Spinal cord (tissue), 10 donors: ENCODE results near the gene PRSS27. TPM values are rescaled to one million over a fixed set of nuclear protein-coding genes. Genes with fewer than 3 reads are reported as not detected.
"Not testable (repeated sequence)": the region's sequence is repeated elsewhere in the genome, so short reads cannot be mapped to it uniquely, and the experiment has no call there.

Experiments
- DNase-seq, 6 donors: peaks; one replicate each; pipeline versions ENCODE4 v3.0.0 to v3.0.0-alpha.2; 2013 to 2015; ENCODE audit warnings: low spot score in 6 of 6, low read depth in 4 of 6
- H3K27ac ChIP-seq: one replicate; pipeline ENCODE4 v1.5.1; 2013; ENCODE audit warnings: low read depth, low read length, control low read depth
- H3K27me3 ChIP-seq: one replicate; pipeline ENCODE4 v1.6.1; 2013; ENCODE audit warnings: low read length; ENCODE audit not compliant: control insufficient read depth, insufficient read depth
- H3K36me3 ChIP-seq: one replicate; pipeline ENCODE4 v1.6.1; 2013; ENCODE audit warnings: low read length; ENCODE audit not compliant: control insufficient read depth, insufficient read depth
- H3K4me1 ChIP-seq: one replicate; pipeline ENCODE4 v1.6.1; 2013; ENCODE audit warnings: low read length; ENCODE audit not compliant: control insufficient read depth, insufficient read depth
- H3K4me3 ChIP-seq: one replicate; pipeline ENCODE4 v1.5.1; 2013; ENCODE audit warnings: low read depth, low read length, control low read depth
- H3K9me3 ChIP-seq: one replicate; pipeline ENCODE4 v1.6.1; 2013; ENCODE audit warnings: low read length; ENCODE audit not compliant: control insufficient read depth, insufficient read depth
- WGBS: methylation state at CpG from one replicate; pipeline ENCODE4 v1.1.5; 2013; ENCODE audit warnings: missing lambda C conversion rate; ENCODE audit not compliant: insufficient coverage; 5-methylcytosine and 5-hydroxymethylcytosine counted together
- polyA plus RNA-seq, 2 donors: library from polyadenylated mRNA; unstranded; fragments of 120-200 nt; gene quantifications; one replicate each; pipeline ENCODE4 v1.2.1, GENCODE V29; 2013; ENCODE audit not compliant: insufficient read length in 2 of 2
- total RNA-seq, 2 donors: library from RNA; depleted of rRNA in 1 of 2; stranded (reverse); fragments of 120-200 nt in 1 of 2; fragments of >200 nt in 1 of 2; gene quantifications; one replicate each; pipeline versions ENCODE4 v1.2.3 to v1.2.4, GENCODE V29; 2013 to 2014
- donor health status: healthy.

The PRSS27 gene
- total and polyA plus RNA-seq, 4 donors: 2.1 to 11.5 (median 6.1) TPM

DNA sequence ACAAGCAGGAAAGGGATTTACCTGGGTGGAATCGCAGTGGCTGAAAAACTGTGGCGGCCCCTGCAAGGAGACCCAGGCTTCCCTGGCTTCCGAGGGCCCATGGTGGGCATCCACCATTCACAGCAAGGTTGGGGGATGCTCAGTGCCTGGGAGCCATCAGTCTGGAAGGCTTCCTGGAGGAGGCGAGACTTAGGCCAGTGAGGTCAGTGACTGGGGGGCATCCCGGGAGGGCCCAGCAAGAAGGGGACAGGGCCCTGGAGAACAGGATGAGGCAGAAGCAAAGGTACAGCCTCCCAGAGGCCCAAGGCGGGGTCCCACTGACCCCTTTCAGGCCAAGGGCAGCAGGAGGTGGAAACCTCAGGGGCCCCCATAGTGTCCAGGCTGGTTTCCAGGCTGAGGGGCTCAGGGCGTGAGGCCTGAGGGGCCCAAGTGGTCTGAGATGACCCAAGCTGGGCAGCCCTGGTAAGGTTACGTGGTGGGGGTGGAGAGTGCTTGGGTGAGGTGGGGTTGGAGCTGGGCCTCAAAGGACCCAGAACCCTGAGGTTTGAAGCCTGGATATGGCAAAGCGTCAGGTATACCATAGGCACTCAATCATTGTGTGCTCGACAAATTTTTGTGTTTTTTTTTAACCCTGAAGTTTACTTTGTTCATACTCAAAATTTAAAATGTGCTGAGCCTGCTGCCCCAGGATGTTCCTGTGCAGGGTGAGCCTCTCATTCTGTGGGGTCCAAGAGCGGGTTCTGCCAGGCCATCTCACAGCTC, 16.6 kb upstream of the PRSS27 start:
- no peak overlapping the region for H3K27ac ChIP-seq
- H3K4me1 ChIP-seq: no peaks in the 10 kb centered on the region
- no peak overlapping the region for H3K4me3 ChIP-seq
- no peak for DNase-seq
- no peaks in the 10 kb centered on the region for H3K36me3 ChIP-seq
- no peaks in the 10 kb centered on the region for H3K27me3 ChIP-seq
- H3K9me3 ChIP-seq: no peaks in the 10 kb centered on the region
- WGBS: 92% methylated on average over 10 of the region's 11 CpGs

DNA sequence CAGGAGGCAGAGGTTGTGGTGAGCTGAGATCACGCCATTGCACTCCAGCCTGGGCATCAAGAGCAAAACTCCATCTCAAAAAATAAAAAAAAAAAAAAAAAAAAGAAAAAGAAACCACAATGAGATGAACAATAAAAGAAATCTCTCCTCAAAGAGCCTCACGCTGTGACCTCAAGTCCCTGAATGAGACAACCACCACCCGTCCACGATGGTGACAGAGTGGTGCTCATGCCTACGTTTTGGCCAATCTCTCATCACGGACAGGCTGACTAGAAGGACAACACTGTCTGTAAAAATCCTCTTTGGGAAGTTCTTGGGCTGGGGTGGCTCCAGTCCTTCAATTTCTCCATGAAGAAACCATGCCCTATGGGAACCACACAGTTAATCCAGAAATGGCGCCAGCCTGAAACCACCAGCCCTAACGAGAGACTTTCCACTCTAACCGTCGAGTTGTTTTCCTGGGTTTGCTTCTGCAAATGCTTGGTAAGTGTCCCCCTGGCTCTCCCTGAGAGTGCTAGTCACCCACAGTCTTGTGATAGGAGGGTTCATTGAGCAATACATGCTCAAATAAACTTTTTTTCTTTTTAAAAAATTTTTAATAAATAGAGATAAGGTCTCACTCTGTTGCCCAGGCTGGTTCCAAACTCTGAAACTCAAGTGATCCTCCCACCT, 15.0 kb upstream of the PRSS27 start:
- no peaks in the 10 kb centered on the region for H3K27me3 ChIP-seq
- no peaks in the 10 kb centered on the region for H3K9me3 ChIP-seq
- no peak overlapping the region for H3K4me3 ChIP-seq
- WGBS: 85% methylated on average over 5 of the region's 10 CpGs
- DNase-seq: no peak
- H3K36me3 ChIP-seq: no peaks in the 10 kb centered on the region
- no peak overlapping the region for H3K27ac ChIP-seq
- H3K4me1 ChIP-seq: no peaks in the 10 kb centered on the region

DNA sequence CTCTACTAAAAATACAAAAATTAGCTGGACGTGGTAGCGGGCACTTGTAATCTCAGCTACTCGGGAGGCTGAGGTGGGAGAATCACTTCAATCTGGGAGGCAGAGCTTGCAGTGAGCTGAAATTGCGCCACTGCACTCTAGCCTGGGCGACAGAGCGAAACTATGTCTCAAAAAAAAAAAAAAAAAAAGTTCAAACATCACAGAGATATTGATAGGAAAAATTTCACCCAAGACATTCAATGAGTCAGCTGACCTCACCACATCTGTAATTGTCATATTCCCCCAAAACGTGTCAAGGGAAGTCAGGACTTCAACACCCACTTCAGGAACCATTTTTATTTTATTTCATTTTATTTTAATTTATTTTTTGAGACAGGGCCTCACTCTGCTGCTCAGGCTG, 8.0 kb upstream of the PRSS27 start:
- no peaks in the 10 kb centered on the region for H3K36me3 ChIP-seq
- H3K27me3 ChIP-seq: no peaks in the 10 kb centered on the region
- 100% methylated on average over 2 of the region's 7 CpGs for WGBS
- no peak overlapping the region for H3K27ac ChIP-seq
- no peaks in the 10 kb centered on the region for H3K4me1 ChIP-seq
- H3K9me3 ChIP-seq: no peaks in the 10 kb centered on the region
- no peak for DNase-seq
- no peak overlapping the region for H3K4me3 ChIP-seq

DNA sequence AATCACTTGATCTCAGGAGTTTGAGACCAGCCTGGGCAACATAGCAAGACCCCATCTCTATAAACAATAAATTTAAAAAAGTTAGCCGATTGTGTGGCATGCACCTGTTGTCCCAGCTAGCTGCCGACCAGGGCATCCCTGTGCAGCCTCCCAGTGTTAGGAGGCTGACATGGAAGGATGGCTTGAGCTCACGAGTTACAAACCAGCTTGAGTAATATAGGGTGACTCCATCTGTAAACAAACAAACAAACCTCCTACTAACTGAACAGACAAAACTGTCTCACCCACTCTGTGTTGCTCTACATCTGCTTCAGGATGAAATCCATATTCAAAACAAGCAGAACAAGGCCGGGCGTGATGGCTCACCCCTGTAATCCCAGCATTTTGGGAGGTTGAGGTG, 6.9 kb upstream of the PRSS27 start:
- Histone ChIP-seq H3K4me3 (no peak overlapping the region), H3K27me3 (no peaks in the 10 kb centered on the region), H3K9me3 (no peaks in the 10 kb centered on the region), H3K27ac (no peak overlapping the region), H3K36me3 (no peaks in the 10 kb centered on the region), H3K4me1 (no peaks in the 10 kb centered on the region)
- no peak for DNase-seq
- WGBS: 20% methylated on average over 1 of the region's 5 CpGs

DNA sequence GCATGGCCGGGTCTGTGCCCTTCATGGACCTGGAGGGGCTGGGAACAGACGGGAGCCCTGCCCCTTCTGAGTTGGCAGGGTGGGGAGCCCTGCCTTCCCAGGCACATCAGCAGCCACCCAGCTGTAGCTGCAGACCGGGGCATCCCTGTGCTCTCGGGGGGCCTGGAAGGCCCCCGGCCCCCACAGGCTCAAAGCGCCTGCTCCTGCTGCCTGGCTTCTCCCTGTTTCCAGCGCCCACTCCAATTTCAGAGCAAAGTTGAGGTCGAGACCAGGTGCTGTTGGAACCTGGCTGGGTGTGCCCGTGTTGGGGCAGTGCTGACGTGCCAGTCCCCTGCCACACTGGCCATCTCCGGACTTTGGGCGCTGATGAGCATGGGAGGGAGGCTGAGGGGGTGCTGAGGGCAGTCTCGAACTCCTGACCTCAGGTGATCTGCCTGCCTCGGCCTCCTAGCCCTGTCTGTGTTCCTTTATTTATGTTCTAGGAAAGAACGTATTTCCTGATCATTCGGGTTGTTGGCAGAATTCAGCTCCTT, 4.9 kb upstream of the PRSS27 start:
- 73% methylated on average over 15 of the region's 16 CpGs for WGBS
- Histone ChIP-seq H3K4me1 (peaks cover 9% of the 10 kb centered on the region), H3K9me3 (no peaks in the 10 kb centered on the region), H3K36me3 (peaks cover under 1% of the 10 kb centered on the region), H3K27me3 (no peaks in the 10 kb centered on the region), H3K4me3 (no peak overlapping the region), H3K27ac (no peak overlapping the region)
- DNase-seq: no peak

DNA sequence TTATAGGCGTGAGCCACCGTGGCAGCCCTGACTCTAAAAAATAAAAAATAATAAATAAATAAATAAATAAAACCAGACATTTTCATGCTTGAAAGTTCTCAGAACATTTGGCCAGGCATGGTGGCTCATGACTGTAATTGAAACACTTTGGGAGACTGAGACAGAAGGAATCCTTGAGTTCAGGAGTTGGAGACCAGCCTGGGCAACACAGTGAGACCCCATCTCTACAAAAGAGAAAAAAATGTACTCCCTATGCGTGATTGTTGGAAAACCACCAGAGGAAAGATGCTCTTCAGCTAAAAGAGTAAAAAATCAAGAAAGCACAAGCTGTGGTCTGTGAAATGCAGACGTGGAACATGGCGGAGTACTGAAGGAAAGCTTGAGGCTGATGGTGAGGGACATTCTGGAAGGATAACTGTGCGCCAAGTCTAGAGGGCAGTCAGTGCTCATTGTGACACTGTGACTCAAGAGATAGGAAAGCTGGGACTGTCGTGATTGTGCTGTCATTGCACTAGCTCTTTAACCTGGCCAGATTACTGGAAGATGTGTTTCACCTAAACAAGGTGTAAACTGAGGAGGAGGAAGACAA, 4.2 kb upstream of the PRSS27 start:
- 80% methylated on average over 5 of the region's 7 CpGs for WGBS
- Histone ChIP-seq H3K4me1 (peaks cover 16% of the 10 kb centered on the region), H3K27me3 (no peaks in the 10 kb centered on the region), H3K27ac (no peak overlapping the region), H3K36me3 (peaks cover 8% of the 10 kb centered on the region), H3K9me3 (no peaks in the 10 kb centered on the region), H3K4me3 (no peak overlapping the region)
- no peak for DNase-seq

DNA sequence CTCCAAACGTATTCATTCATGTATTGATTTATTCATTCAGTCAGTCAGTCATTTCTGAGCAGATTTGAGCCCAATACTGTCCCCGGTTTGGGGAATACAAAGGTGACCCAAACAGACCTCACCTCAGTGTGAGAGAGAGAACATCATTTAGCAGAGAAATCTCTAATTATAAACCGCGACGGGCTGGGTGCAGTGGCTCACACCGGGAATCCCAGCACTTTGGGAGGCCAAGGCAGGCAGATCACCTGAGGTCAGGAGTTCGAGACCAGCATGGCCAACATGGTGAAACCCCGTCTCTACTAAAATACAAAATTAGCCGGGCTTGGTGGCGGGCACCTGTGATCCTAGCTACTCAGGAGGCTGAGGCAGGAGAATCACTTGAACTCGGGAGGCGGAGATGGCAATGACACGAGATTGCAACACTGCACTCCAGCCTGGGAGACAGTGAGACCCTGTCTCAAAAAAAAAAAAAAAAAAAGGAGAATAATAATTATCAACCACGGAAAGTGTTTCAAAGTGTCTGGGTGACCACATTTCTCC, 1.7 kb upstream of the PRSS27 start:
- H3K36me3 ChIP-seq: peaks cover 21% of the 10 kb centered on the region
- peak overlapping the region; percentile 36 for H3K4me3 ChIP-seq
- DNase-seq: peak in 1 of 6 donors; percentile 7
- H3K4me1 ChIP-seq: peaks cover 20% of the 10 kb centered on the region
- not testable (repeated sequence) for H3K9me3 ChIP-seq, H3K27me3 ChIP-seq, H3K27ac ChIP-seq
- WGBS: 52% methylated on average over 10 of the region's 14 CpGs

DNA sequence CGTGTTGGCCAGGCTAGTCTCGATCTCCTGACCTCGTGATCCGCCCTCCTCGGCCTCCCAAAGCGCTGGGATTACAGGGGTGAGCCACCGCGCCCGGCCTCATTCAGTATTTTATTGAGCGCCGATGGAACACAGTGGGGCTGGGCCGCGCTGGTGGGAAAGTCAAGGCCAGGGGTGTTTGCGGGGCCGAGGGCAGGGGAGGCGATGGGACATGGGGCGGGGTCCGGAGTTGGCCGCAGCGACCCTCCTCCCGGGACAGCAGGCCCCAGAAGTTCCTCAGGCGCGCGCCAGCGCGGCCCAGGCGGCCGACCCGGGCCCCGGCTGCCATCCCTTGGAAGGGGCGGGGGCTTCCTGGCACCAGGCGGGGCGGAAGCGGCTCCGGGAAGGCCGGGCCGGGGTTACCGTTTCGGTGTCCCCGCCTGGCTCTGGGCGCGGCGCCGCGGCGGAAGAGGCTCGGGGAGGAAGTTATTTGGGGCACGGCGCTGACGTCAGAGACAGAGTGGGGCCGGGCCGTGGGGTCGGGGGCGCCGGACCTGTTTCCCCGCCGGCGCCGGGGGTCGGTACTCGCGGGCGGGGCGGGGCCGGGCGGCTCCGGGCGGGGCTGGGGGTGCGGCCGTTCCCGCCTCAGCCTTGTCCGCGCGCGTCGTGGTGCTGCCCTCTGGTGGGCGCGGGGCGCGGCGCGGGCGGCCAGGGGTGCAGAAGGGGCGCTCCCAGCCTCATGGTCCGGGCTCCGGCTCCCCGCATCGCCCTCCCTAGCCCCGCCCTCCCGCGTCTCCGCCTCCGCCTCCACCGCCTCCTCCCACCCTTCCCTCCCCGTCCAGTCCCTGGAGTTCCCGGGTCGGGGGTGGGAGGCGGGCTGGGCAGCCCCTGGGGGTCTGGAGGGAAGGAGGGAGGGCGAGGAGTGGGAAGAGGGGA, 952 bp upstream of the PRSS27 start:
- peak; percentile 21 to 92 (median 64) for DNase-seq
- Histone ChIP-seq H3K4me1 (peaks cover 21% of the 10 kb centered on the region), H3K27ac (no peak overlapping the region), H3K4me3 (peak overlapping the region; percentile 36), H3K36me3 (peaks cover 27% of the 10 kb centered on the region), H3K27me3 (no peaks in the 10 kb centered on the region), H3K9me3 (no peaks in the 10 kb centered on the region)
- 1% methylated on average over 83 of the region's 99 CpGs for WGBS
